ENCODE results near the gene EPB41L2. TPM values are rescaled to one million over a fixed set of nuclear protein-coding genes. Genes with fewer than 3 reads are reported as not detected.
"Not testable (repeated sequence)": the region's sequence is repeated elsewhere in the genome, so short reads cannot be mapped to it uniquely, and the experiment has no call there.

EPB41L2 gene
- total RNA-seq, 2 donors from 2014 or later = 41.9 to 47.2 TPM

- Histone ChIP-seq H3K36me3 (no peaks in the 10 kb centered on the region), H3K27me3 (no peaks in the 10 kb centered on the region), H3K4me1 (no peaks in the 10 kb centered on the region), H3K9me3 (no peaks in the 10 kb centered on the region), H3K4me3 (no peak overlapping the region), H3K27ac (no peak overlapping the region)
- DNase-seq (ENCODE audit: low spot score) = no peak
- TF ChIP-seq CTCF (IDR thresholded peaks at IDR 0.05) = no peak
These were observed 248.5 kb downstream of the EPB41L2 start for GRCh38 chr6:130814506-130814905.

GRCh38 chr6:130811932-130812331 lies 251.1 kb downstream of the EPB41L2 start:
- Histone ChIP-seq H3K36me3 (no peaks in the 10 kb centered on the region), H3K27ac (no peak overlapping the region), H3K4me3 (no peak overlapping the region), H3K27me3 (no peaks in the 10 kb centered on the region), H3K9me3 (no peaks in the 10 kb centered on the region), H3K4me1 (no peaks in the 10 kb centered on the region)
- TF ChIP-seq CTCF (IDR thresholded peaks at IDR 0.05) = no peak
- DNase-seq (ENCODE audit: low spot score) = no peak

GRCh38 chr6:130810307-130811030 lies 252.6 kb downstream of the EPB41L2 start:
- Histone ChIP-seq H3K27ac (no peak overlapping the region), H3K27me3 (no peaks in the 10 kb centered on the region), H3K4me3 (no peak overlapping the region), H3K36me3 (no peaks in the 10 kb centered on the region), H3K4me1 (no peaks in the 10 kb centered on the region), H3K9me3 (no peaks in the 10 kb centered on the region)
- TF ChIP-seq CTCF (IDR thresholded peaks at IDR 0.05) = no peak
- no peak for DNase-seq (ENCODE audit: low spot score)

GRCh38 chr6:130801368-130801767 lies 261.7 kb downstream of the EPB41L2 start:
- H3K4me1 ChIP-seq; H3K36me3 ChIP-seq; DNase-seq (ENCODE audit: low spot score); H3K27me3 ChIP-seq; H3K27ac ChIP-seq; H3K4me3 ChIP-seq: not testable (repeated sequence)
- peaks cover 0 to 29% of the 10 kb centered on the region in 2 donors for H3K9me3 ChIP-seq

- Histone ChIP-seq H3K27me3 (no peaks in the 10 kb centered on the region), H3K9me3 (peaks cover 0 to 29% of the 10 kb centered on the region in 2 donors), H3K27ac (no peak overlapping the region), H3K4me3 (no peak overlapping the region), H3K36me3 (no peaks in the 10 kb centered on the region), H3K4me1 (peaks cover 0 to 4% of the 10 kb centered on the region in 2 donors)
- no peak for TF ChIP-seq CTCF (IDR thresholded peaks at IDR 0.05)
- DNase-seq (ENCODE audit: low spot score) = no peak
These were observed 266.0 kb downstream of the EPB41L2 start for GRCh38 chr6:130797061-130797460.

GRCh38 chr6:130796313-130796905 lies 266.6 kb downstream of the EPB41L2 start:
- DNase-seq (ENCODE audit: low spot score) = no peak
- no peak for TF ChIP-seq CTCF (IDR thresholded peaks at IDR 0.05)
- no peak overlapping the region for H3K27ac ChIP-seq
- H3K36me3 ChIP-seq = no peaks in the 10 kb centered on the region
- H3K4me1 ChIP-seq = peaks cover 0 to 4% of the 10 kb centered on the region in 2 donors
- peaks cover 0 to 29% of the 10 kb centered on the region in 2 donors for H3K9me3 ChIP-seq
- H3K27me3 ChIP-seq = no peaks in the 10 kb centered on the region
- H3K4me3 ChIP-seq = no peak overlapping the region

Measured in right atrium auricular region (tissue), 2 donors.